Panc1 (cell line): ENCODE results near the gene ERF. TPM values are rescaled to one million over a fixed set of nuclear protein-coding genes. Genes with fewer than 3 reads are reported as not detected.

Experiments
- ATAC-seq: fragments of 200-7000 bp; cut with Tn5 transposase; 2 replicates; pipeline ENCODE4 v1.9.1; 2020; ENCODE audit warnings: mild to moderate bottlenecking, moderate library complexity
- BruUV-seq: library from RNA; stranded (reverse); fragments of 400-500 nt; replicated peaks from 2 replicates; lab custom pipeline; 2021; lab: Mats Ljungman, UMichigan
- CTCF ChIA-PET: fragments of 300-600 bp; sonication (Branson Sonifier 250); formaldehyde crosslinking; loops from one replicate; lab custom pipeline; 2022; ENCODE audit warnings: antibody characterized with exemption; lab: Charles Lee
- POLR2A ChIA-PET: fragments of 300-600 bp; sonication (Branson Sonifier 250); formaldehyde crosslinking; loops from one replicate; lab custom pipeline; 2022; ENCODE audit warnings: antibody characterized with exemption; lab: Charles Lee
- DNase-seq: peaks from one replicate; pipeline ENCODE4 v3.0.0-alpha.2; 2010; ENCODE audit warnings: low read depth, low spot score
- H3K27ac ChIP-seq: 2 replicates; pipeline ENCODE4 v1.5.1; 2011; ENCODE audit warnings: mild to moderate bottlenecking, low read length, inconsistent platforms
- H3K27me3 ChIP-seq: fragments of 200-500 bp; sonication (Bioruptor generic); 2 replicates; pipeline ENCODE4 v1.6.0; 2014; ENCODE audit warnings: low read length, inconsistent platforms; ENCODE audit not compliant: control insufficient read depth, insufficient read depth
- H3K36me3 ChIP-seq: fragments of 200-500 bp; sonication (Bioruptor generic); 2 replicates; pipeline ENCODE4 v1.5.1; 2014; ENCODE audit warnings: inconsistent platforms, mild to moderate bottlenecking, low read length, moderate library complexity; ENCODE audit not compliant: control insufficient read depth, insufficient read depth
- H3K4me1 ChIP-seq: 2 replicates; pipeline ENCODE4 v1.5.1; 2011; ENCODE audit warnings: inconsistent platforms, mild to moderate bottlenecking, low read length, moderate library complexity; ENCODE audit not compliant: control insufficient read depth, insufficient read depth
- H3K4me3 ChIP-seq, 2 experiments: 2 replicates each; pipeline ENCODE4 v1.5.1; 2011 to 2012; ENCODE audit warnings: low read depth in 2 of 2, low read length in 2 of 2, mild to moderate bottlenecking in 2 of 2, inconsistent platforms in 1 of 2, moderate library complexity in 1 of 2
- H3K9me3 ChIP-seq: fragments of 200-500 bp; sonication (Bioruptor generic); 2 replicates; pipeline ENCODE4 v1.5.1; 2014; ENCODE audit warnings: low read depth, mild to moderate bottlenecking, inconsistent platforms, low read length, moderate library complexity; ENCODE audit not compliant: control insufficient read depth, insufficient read depth
- POLR2AphosphoS5 ChIP-seq: IDR thresholded peaks from 2 replicates; pipeline ENCODE4 v1.6.1; 2012; ENCODE audit warnings: mild to moderate bottlenecking, low read depth, low read length, moderate library complexity
- SIN3A ChIP-seq: IDR thresholded peaks from 2 replicates; pipeline ENCODE4 v1.6.1; 2012; ENCODE audit warnings: low read depth, mild to moderate bottlenecking, low read length, moderate library complexity, borderline replicate concordance; ENCODE audit not compliant: insufficient read depth
- TCF7L2 ChIP-seq: IDR thresholded peaks from 2 replicates; pipeline ENCODE4 v1.6.1; 2011; ENCODE audit warnings: mild to moderate bottlenecking, low read depth, low read length, inconsistent platforms
- in situ Hi-C: cut with HindIII; loops from 2 replicates; pipeline ENCODE4 v1.10.0; 2016; ENCODE audit warnings: low sequenced_read_pairs, low pct_unique_long_range_greater_than_20kb
- intact Hi-C: fragments of 100-400 bp; cut with micrococcal nuclease; formaldehyde crosslinking; loops from one replicate; pipeline ENCODE4 v1.10.0; 2022; ENCODE audit not compliant: unreplicated experiment
- total RNA-seq: library from RNA; stranded (reverse); gene quantifications from one replicate; pipeline ENCODE4 v1.2.1, GENCODE V29; 2021; ENCODE audit not compliant: unreplicated experiment
- TF ChIP-seq, protein P1 (sequence below): fragments of 450-650 bp; IDR thresholded peaks from 2 replicates; pipeline ENCODE4 v1.5.1; 2017; ENCODE audit warnings: mild to moderate bottlenecking
- TF ChIP-seq, protein P2 (sequence below), 2 experiments: IDR thresholded peaks; 2 replicates each; pipeline ENCODE4 v1.6.1; 2011 to 2012; ENCODE audit warnings: low read depth in 2 of 2, control low read depth in 1 of 2, low read length in 1 of 2, mild to moderate bottlenecking in 1 of 2, moderate library complexity in 1 of 2; ENCODE audit not compliant: insufficient read depth in 1 of 2

Gene ERF
- total RNA-seq, 1 experiment from 2014 or later = 85.7 TPM

- CTCF ChIA-PET = no interaction called here
Measured at GRCh38 chr19:42272989-42273406, 18.1 kb upstream of the ERF start.

DNA sequence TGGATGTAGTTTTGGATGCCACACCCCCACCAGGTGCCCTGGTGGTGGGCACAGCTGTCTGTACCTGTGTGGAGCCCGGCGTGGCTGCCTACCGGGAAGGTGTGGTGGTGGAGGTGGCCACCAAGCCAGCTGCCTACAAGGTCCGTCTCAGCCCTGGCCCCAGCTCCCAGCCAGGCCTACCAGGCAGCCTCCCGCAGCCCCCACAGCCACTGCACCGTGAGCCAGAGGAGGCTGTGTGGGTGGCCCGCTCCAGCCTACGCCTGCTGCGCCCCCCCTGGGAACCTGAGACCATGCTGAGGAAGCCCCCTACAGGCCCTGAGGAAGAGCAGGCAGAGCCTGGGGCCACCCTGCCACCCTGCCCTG lies 17.6 kb upstream of the ERF start:
- Histone ChIP-seq H3K27ac (no peak overlapping the region), H3K27me3 (no peaks in the 10 kb centered on the region), H3K4me3 (no peak overlapping the region), H3K4me1 (peaks cover 9% of the 10 kb centered on the region), H3K36me3 (no peaks in the 10 kb centered on the region), H3K9me3 (no peaks in the 10 kb centered on the region)
- in situ Hi-C loops (no loop called here), intact Hi-C loops (no loop called here)
- no TSS peak for BruUV-seq
- TF ChIP-seq, protein P1, sequence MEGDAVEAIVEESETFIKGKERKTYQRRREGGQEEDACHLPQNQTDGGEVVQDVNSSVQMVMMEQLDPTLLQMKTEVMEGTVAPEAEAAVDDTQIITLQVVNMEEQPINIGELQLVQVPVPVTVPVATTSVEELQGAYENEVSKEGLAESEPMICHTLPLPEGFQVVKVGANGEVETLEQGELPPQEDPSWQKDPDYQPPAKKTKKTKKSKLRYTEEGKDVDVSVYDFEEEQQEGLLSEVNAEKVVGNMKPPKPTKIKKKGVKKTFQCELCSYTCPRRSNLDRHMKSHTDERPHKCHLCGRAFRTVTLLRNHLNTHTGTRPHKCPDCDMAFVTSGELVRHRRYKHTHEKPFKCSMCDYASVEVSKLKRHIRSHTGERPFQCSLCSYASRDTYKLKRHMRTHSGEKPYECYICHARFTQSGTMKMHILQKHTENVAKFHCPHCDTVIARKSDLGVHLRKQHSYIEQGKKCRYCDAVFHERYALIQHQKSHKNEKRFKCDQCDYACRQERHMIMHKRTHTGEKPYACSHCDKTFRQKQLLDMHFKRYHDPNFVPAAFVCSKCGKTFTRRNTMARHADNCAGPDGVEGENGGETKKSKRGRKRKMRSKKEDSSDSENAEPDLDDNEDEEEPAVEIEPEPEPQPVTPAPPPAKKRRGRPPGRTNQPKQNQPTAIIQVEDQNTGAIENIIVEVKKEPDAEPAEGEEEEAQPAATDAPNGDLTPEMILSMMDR = no peak
- TF ChIP-seq, protein P2, sequence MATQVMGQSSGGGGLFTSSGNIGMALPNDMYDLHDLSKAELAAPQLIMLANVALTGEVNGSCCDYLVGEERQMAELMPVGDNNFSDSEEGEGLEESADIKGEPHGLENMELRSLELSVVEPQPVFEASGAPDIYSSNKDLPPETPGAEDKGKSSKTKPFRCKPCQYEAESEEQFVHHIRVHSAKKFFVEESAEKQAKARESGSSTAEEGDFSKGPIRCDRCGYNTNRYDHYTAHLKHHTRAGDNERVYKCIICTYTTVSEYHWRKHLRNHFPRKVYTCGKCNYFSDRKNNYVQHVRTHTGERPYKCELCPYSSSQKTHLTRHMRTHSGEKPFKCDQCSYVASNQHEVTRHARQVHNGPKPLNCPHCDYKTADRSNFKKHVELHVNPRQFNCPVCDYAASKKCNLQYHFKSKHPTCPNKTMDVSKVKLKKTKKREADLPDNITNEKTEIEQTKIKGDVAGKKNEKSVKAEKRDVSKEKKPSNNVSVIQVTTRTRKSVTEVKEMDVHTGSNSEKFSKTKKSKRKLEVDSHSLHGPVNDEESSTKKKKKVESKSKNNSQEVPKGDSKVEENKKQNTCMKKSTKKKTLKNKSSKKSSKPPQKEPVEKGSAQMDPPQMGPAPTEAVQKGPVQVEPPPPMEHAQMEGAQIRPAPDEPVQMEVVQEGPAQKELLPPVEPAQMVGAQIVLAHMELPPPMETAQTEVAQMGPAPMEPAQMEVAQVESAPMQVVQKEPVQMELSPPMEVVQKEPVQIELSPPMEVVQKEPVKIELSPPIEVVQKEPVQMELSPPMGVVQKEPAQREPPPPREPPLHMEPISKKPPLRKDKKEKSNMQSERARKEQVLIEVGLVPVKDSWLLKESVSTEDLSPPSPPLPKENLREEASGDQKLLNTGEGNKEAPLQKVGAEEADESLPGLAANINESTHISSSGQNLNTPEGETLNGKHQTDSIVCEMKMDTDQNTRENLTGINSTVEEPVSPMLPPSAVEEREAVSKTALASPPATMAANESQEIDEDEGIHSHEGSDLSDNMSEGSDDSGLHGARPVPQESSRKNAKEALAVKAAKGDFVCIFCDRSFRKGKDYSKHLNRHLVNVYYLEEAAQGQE (IDR thresholded peaks at IDR 0.05; ENCODE audit: insufficient read depth in 1 of 2, low read depth in 2 of 2, low read length in 1 of 2) = no peak
- TF ChIP-seq POLR2AphosphoS5 (no peak), SIN3A (no peak), TCF7L2 (no peak)
- POLR2A ChIA-PET = no interaction called here
- CTCF ChIA-PET = no interaction called here
- no peak for ATAC-seq
- no peak for DNase-seq

More at GRCh38 chr19:42272989-42273406, 18.1 kb upstream of the ERF start:
- no peak for TF ChIP-seq POLR2AphosphoS5
- TF ChIP-seq, protein P2 (IDR thresholded peaks at IDR 0.05; ENCODE audit: insufficient read depth in 1 of 2, low read depth in 2 of 2, low read length in 1 of 2) = no peak
- TF ChIP-seq SIN3A = no peak
- TF ChIP-seq, protein P1 = no peak
- no peak for TF ChIP-seq TCF7L2
- POLR2A ChIA-PET = no interaction called here
- Histone ChIP-seq H3K4me3 (no peak overlapping the region), H3K27ac (no peak overlapping the region), H3K9me3 (no peaks in the 10 kb centered on the region), H3K4me1 (peaks cover 12% of the 10 kb centered on the region; the same call in 1 of the 2 replicates), H3K36me3 (no peaks in the 10 kb centered on the region), H3K27me3 (no peaks in the 10 kb centered on the region)
- DNase-seq (no peak), ATAC-seq (no peak)
- in situ Hi-C loops (no loop called here), intact Hi-C loops (no loop called here)
- BruUV-seq = no TSS peak
